GM18520 (cell line): ENCODE measurements around the gene RHCG.

Source experiments
- ATAC-seq: cut with Tn5 transposase; IDR thresholded peaks from one replicate; pipeline ENCODE4 v1.9.1; 2021; ENCODE audit not compliant: unreplicated experiment

Gene RHCG

GRCh38 chr15:89496155-89497098 lies at the start of gene RHCG:
Gene RHCG, minus strand, starts transcription at chr15:89496583. Its CDS starts 39 bp downstream, at chr15:89496544.
- ATAC-seq, result no peak

GRCh38 chr15:89543389-89543788 lies 47.0 kb upstream of the RHCG start:
- ATAC-seq, result no peak

GRCh38 chr15:89542369-89542768 lies 46.0 kb upstream of the RHCG start:
- ATAC-seq, result no peak

- ATAC-seq, result no peak
Observed at GRCh38 chr15:89539027-89539426, 42.6 kb upstream of the RHCG start.

GRCh38 chr15:89533861-89534544 lies 37.6 kb upstream of the RHCG start:
- ATAC-seq, result no peak

GRCh38 chr15:89531796-89532537 lies 35.6 kb upstream of the RHCG start:
- ATAC-seq, result no peak

GRCh38 chr15:89530976-89531375 lies 34.6 kb upstream of the RHCG start:
- no peak for ATAC-seq

- ATAC-seq, result no peak
Observed at GRCh38 chr15:89528757-89529352, 32.5 kb upstream of the RHCG start.

- ATAC-seq, result no peak
Observed at GRCh38 chr15:89526601-89527441, 30.4 kb upstream of the RHCG start.

- no peak for ATAC-seq
Observed at GRCh38 chr15:89526181-89526580, 29.8 kb upstream of the RHCG start.

GRCh38 chr15:89524184-89524583 lies 27.8 kb upstream of the RHCG start:
- no peak for ATAC-seq

- no peak for ATAC-seq
Observed at GRCh38 chr15:89523101-89523500, 26.7 kb upstream of the RHCG start.

- ATAC-seq, result no peak
Observed at GRCh38 chr15:89521605-89522004, 25.2 kb upstream of the RHCG start.

- ATAC-seq, result no peak
Observed at GRCh38 chr15:89515477-89515876, 19.1 kb upstream of the RHCG start.

GRCh38 chr15:89514596-89515406 lies 18.4 kb upstream of the RHCG start:
- ATAC-seq, result no peak

- ATAC-seq, result no peak
Observed at GRCh38 chr15:89514186-89514585, 17.8 kb upstream of the RHCG start.

- no peak for ATAC-seq
Observed at GRCh38 chr15:89513284-89513683, 16.9 kb upstream of the RHCG start.

GRCh38 chr15:89512631-89513030 lies 16.2 kb upstream of the RHCG start:
- ATAC-seq, result no peak

GRCh38 chr15:89506026-89506686 lies 9.8 kb upstream of the RHCG start:
- ATAC-seq, result no peak
